Measurements from ENCODE around the gene SF1. TPM values are rescaled to one million over a fixed set of nuclear protein-coding genes. Genes with fewer than 3 reads are reported as not detected.

Gene SF1
- total RNA-seq, 2 experiments from 2014 or later, result 442 to 462 TPM

GRCh38 chr11:64724863-64725532 is 53.3 kb downstream of the SF1 start:
- Mint-ChIP-seq H3K27ac (no peak overlapping the region), H3K9me3 (ENCODE audit: low read depth) (no peaks in the 10 kb centered on the region), H3K4me1 (peaks cover 8% of the 10 kb centered on the region), H3K36me3 (peaks cover 5% of the 10 kb centered on the region), H3K27me3 (peaks cover 23% of the 10 kb centered on the region), H3K4me3 (no peak overlapping the region)
- DNase-seq (no peak), ATAC-seq (no peak)
- CTCF ChIA-PET, result interaction anchor here (1.7 kb wide), 1 partner anchor 36 kb away, joined by 7 read pairs; no protein-coding TSS in a partner anchor

- H3K27ac Mint-ChIP-seq, result peak overlapping the region; percentile 4
- ATAC-seq, result no peak
- peaks cover 5% of the 10 kb centered on the region for H3K36me3 Mint-ChIP-seq
- DNase-seq, result no peak
- CTCF ChIA-PET, result interaction anchor here (1.7 kb wide), 1 partner anchor 35 kb away, joined by 7 read pairs; no protein-coding TSS in a partner anchor
- H3K4me3 Mint-ChIP-seq, result peak overlapping the region; percentile 15
- H3K4me1 Mint-ChIP-seq, result peaks cover 8% of the 10 kb centered on the region
- peaks cover 24% of the 10 kb centered on the region for H3K27me3 Mint-ChIP-seq
- no peaks in the 10 kb centered on the region for H3K9me3 Mint-ChIP-seq (ENCODE audit: low read depth)
These were observed 54.2 kb downstream of the SF1 start for GRCh38 chr11:64723907-64724862.

- ATAC-seq, result peak; percentile 100
- Mint-ChIP-seq H3K4me3 (peak within 1 kb of the TSS; percentile 56), H3K36me3 (no peaks in the 10 kb centered on the region), H3K9me3 (ENCODE audit: low read depth) (no peaks in the 10 kb centered on the region), H3K27me3 (peaks cover 30% of the 10 kb centered on the region), H3K4me1 (peaks cover 8% of the 10 kb centered on the region), H3K27ac (peak within 1 kb of the TSS; percentile 48)
- peak; percentile 92 for DNase-seq
- CTCF ChIA-PET, result interaction anchor here (1.7 kb wide), 1 partner anchor 34 kb away, joined by 7 read pairs; no protein-coding TSS in a partner anchor
These were observed 55.0 kb downstream of the SF1 start, which contains the start of gene NRXN2 for GRCh38 chr11:64723117-64723906. TSS of gene NRXN2 (minus strand) at chr11:64723197. CDS start at chr11:64713699, 9,498 bp downstream.

- Mint-ChIP-seq H3K4me3 (peak overlapping the region; percentile 10), H3K27me3 (peaks cover 39% of the 10 kb centered on the region), H3K27ac (no peak overlapping the region), H3K4me1 (peaks cover 8% of the 10 kb centered on the region), H3K9me3 (ENCODE audit: low read depth) (no peaks in the 10 kb centered on the region), H3K36me3 (no peaks in the 10 kb centered on the region)
- ATAC-seq (no peak), DNase-seq (no peak)
- CTCF ChIA-PET, result interaction anchor here (0.7 to 1.1 kb wide), 4 partner anchors 16 to 34 kb away, joined by 3 to 6 read pairs (median 3); no protein-coding TSS in a partner anchor
These were observed 55.9 kb downstream of the SF1 start for GRCh38 chr11:64722141-64723065.

GRCh38 chr11:64721359-64721699 is 57.0 kb downstream of the SF1 start:
- CTCF ChIA-PET, result interaction anchor here (0.6 kb wide), 1 partner anchor 32 kb away, joined by 3 read pairs; no protein-coding TSS in a partner anchor
- Mint-ChIP-seq H3K27me3 (peaks cover 50% of the 10 kb centered on the region), H3K27ac (no peak overlapping the region)

GRCh38 chr11:64720640-64721358 is 57.5 kb downstream of the SF1 start:
- CTCF ChIA-PET, result no interaction called here
- Mint-ChIP-seq H3K27me3 (peaks cover 55% of the 10 kb centered on the region), H3K4me1 (peaks cover 10% of the 10 kb centered on the region), H3K4me3 (no peak overlapping the region), H3K27ac (no peak overlapping the region), H3K9me3 (ENCODE audit: low read depth) (no peaks in the 10 kb centered on the region), H3K36me3 (no peaks in the 10 kb centered on the region)
- DNase-seq, result no peak
- no peak for ATAC-seq

More at GRCh38 chr11:64721359-64721699, 57.0 kb downstream of the SF1 start:
- H3K9me3 Mint-ChIP-seq (ENCODE audit: low read depth), result no peaks in the 10 kb centered on the region
- ATAC-seq (no peak), DNase-seq (no peak)
- peaks cover 9% of the 10 kb centered on the region for H3K4me1 Mint-ChIP-seq
- no peak overlapping the region for H3K4me3 Mint-ChIP-seq
- no peaks in the 10 kb centered on the region for H3K36me3 Mint-ChIP-seq

GRCh38 chr11:64720167-64720566 is 58.2 kb downstream of the SF1 start:
- CTCF ChIA-PET, result no interaction called here
- H3K27ac Mint-ChIP-seq, result no peak overlapping the region
- H3K4me3 Mint-ChIP-seq, result no peak overlapping the region
- DNase-seq, result no peak
- H3K36me3 Mint-ChIP-seq, result no peaks in the 10 kb centered on the region
- H3K9me3 Mint-ChIP-seq (ENCODE audit: low read depth), result no peaks in the 10 kb centered on the region
- H3K4me1 Mint-ChIP-seq, result peaks cover 8% of the 10 kb centered on the region
- peaks cover 62% of the 10 kb centered on the region for H3K27me3 Mint-ChIP-seq
- ATAC-seq, result no peak

GRCh38 chr11:64719406-64719805 is 58.9 kb downstream of the SF1 start:
- CTCF ChIA-PET, result interaction anchor here (0.8 to 1.5 kb wide), 3 partner anchors 15 to 165 kb away, joined by 3 to 5 read pairs (median 4); no protein-coding TSS in a partner anchor
- H3K9me3 Mint-ChIP-seq (ENCODE audit: low read depth), result no peaks in the 10 kb centered on the region
- H3K27ac Mint-ChIP-seq, result no peak overlapping the region
- peaks cover 69% of the 10 kb centered on the region for H3K27me3 Mint-ChIP-seq
- ATAC-seq (no peak), DNase-seq (no peak)
- peaks cover 6% of the 10 kb centered on the region for H3K4me1 Mint-ChIP-seq
- no peak overlapping the region for H3K4me3 Mint-ChIP-seq
- no peaks in the 10 kb centered on the region for H3K36me3 Mint-ChIP-seq

- H3K9me3 Mint-ChIP-seq (ENCODE audit: low read depth), result no peaks in the 10 kb centered on the region
- H3K27ac Mint-ChIP-seq, result no peak overlapping the region
- H3K36me3 Mint-ChIP-seq, result no peaks in the 10 kb centered on the region
- peaks cover 2% of the 10 kb centered on the region for H3K4me1 Mint-ChIP-seq
- ATAC-seq (no peak), DNase-seq (no peak)
- H3K27me3 Mint-ChIP-seq, result peaks cover 76% of the 10 kb centered on the region
- no peak overlapping the region for H3K4me3 Mint-ChIP-seq
- CTCF ChIA-PET, result interaction anchor here (1.0 to 1.6 kb wide), 3 partner anchors 14 to 164 kb away, joined by 3 to 5 read pairs (median 4); no protein-coding TSS in a partner anchor
These were observed 59.6 kb downstream of the SF1 start for GRCh38 chr11:64718780-64719124.

GRCh38 chr11:64718084-64718779 is 60.1 kb downstream of the SF1 start:
- DNase-seq, result no peak
- H3K27me3 Mint-ChIP-seq, result peaks cover 77% of the 10 kb centered on the region
- peaks cover 2% of the 10 kb centered on the region for H3K4me1 Mint-ChIP-seq
- no peaks in the 10 kb centered on the region for H3K9me3 Mint-ChIP-seq (ENCODE audit: low read depth)
- H3K36me3 Mint-ChIP-seq, result no peaks in the 10 kb centered on the region
- no peak for ATAC-seq
- H3K4me3 Mint-ChIP-seq, result no peak overlapping the region
- CTCF ChIA-PET, result interaction anchor here (0.7 to 3.0 kb wide), 4 partner anchors 14 to 68 kb away, joined by 3 to 9 read pairs (median 4); partner anchors contain the start of gene RASGRP2
- no peak overlapping the region for H3K27ac Mint-ChIP-seq

GRCh38 chr11:64717268-64717578 is 61.1 kb downstream of the SF1 start:
- DNase-seq (no peak), ATAC-seq (no peak)
- no peaks in the 10 kb centered on the region for H3K36me3 Mint-ChIP-seq
- H3K27ac Mint-ChIP-seq, result no peak overlapping the region
- H3K4me3 Mint-ChIP-seq, result no peak overlapping the region
- peaks cover 77% of the 10 kb centered on the region for H3K27me3 Mint-ChIP-seq
- CTCF ChIA-PET, result interaction anchor here (1.6 to 3.0 kb wide), 2 partner anchors 26 to 67 kb away, joined by 4 to 9 read pairs; partner anchors contain the start of gene RASGRP2
- H3K4me1 Mint-ChIP-seq, result peaks cover 5% of the 10 kb centered on the region
- H3K9me3 Mint-ChIP-seq (ENCODE audit: low read depth), result no peaks in the 10 kb centered on the region

All from activated CD8-positive, alpha-beta memory T cell treated with anti-CD3 and anti-CD28 coated beads, Interleukin-2, amount 10 ng/mL, durations not matched to agents 7 days and 5 days (primary cell).